HG02610 (cell line): ENCODE measurements around the gene DGKG.

Experiments used
- ATAC-seq: cut with Tn5 transposase; IDR thresholded peaks from one replicate; pipeline ENCODE4 v1.9.1; 2021; ENCODE audit warnings: mild to moderate bottlenecking, moderate library complexity; ENCODE audit not compliant: unreplicated experiment

Gene DGKG

GRCh38 chr3:186151077-186151971 lies 210.7 kb downstream of the DGKG start:
- ATAC-seq: no peak

DNA sequence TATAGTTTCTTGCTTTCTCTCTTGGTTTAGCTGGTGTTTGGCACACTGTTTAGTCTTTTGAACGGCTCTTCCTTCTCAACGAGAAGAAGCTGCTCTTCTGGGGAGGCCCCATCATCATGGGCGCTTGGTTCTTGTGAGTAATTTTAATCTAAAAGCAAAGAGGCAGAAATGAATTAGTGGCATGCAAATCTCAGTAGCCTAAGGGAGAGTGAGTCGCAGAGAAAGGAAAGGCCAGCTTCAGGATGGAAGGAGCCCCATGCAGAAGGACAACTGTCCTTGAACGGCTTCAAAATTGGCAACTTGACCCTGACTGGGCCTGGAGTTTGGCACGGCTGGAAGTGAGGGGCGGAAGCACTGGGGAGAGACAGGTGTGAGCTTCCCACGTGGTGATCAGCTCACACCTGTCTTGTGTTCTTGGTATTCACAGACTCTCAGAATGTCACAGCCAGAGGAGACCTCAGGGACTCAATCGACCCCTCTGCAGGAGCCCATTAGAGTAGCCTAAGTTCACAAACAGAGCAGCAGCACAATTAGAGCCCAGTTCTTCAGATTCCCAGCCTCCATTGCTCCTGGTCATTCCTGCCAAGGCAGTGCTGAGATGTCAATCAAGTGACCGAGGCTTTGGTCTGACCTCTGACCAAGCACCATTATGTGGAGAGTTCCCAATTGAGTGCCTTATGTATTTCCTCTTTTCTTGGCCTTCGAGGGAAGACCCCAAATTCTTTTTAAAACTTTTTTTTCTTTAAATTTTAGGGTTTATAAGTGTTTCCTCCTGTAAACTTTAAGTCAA lies 211.8 kb downstream of the DGKG start:
- ATAC-seq: no peak

- ATAC-seq: no peak
Measured at GRCh38 chr3:186149319-186149960, 212.6 kb downstream of the DGKG start.

DNA sequence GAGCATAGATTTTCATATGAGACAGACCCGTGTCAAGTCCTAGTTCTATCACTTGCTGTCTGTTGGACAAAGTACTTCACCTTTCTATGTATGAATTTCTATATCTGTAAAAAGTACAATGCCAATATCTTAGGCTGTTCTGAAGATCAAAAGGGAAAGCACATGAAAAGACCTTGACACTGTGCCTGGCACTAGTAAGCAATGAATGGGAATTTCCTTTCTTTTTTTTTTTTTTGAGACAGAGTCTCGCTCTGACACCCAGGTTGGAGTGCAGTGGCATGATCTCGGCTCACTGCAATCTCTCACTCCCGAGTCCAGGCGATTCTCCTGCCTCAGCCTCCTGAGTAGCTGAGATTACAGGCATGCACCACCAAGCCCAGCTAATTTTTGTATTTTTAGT lies 217.8 kb downstream of the DGKG start:
- no peak for ATAC-seq

- no peak for ATAC-seq
Measured at GRCh38 chr3:186143250-186143649, 218.8 kb downstream of the DGKG start.

DNA sequence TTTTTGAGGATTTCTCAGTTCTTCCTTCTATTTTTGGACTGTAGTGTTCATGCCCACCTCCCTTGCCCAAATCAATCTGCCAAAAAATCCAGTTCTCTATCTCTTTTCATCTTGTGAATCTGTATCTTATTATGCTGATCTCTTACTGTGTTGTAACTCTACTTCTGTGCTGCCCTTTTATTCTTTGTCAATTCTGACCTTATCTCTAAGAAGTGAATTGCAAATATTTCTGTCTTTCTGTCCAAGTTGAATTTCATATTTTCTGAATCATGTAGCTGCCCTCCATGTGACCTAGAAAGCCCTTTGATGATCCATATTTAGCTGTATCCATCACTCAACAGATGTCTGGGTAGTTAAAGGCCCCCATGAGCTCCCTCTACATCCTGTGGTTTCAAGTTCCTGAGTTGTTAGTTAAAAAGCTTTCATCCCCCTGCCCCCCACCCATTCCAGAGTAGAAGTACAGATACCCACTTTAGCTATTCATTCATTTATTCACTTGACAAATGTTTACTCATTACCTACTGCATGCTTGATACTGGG lies 219.6 kb downstream of the DGKG start:
- no peak for ATAC-seq

GRCh38 chr3:186141790-186142189 lies 220.2 kb downstream of the DGKG start:
- ATAC-seq: no peak

- ATAC-seq: no peak
Measured at GRCh38 chr3:186138272-186138981, 223.6 kb downstream of the DGKG start.

- no peak for ATAC-seq
Measured at GRCh38 chr3:186137051-186137685, 224.9 kb downstream of the DGKG start.

DNA sequence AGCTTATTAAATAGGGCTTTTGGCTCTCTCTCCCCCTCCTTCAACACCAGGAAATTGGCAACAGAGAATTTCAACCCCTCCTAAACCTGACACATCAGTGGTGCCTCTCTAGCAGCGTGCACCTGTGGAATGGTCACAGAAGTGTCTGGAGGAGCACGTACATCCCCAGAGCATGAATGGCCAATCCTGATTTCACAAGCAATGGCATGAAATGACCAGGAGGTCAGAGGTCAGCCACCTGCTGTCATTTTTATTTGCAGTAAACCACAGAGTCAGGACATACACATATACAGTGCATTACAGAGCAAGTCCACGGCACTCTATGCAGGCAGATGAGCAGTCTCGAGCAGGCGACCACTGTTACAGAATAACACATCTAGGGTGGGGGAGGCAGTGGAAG lies 228.1 kb downstream of the DGKG start:
- ATAC-seq: no peak

DNA sequence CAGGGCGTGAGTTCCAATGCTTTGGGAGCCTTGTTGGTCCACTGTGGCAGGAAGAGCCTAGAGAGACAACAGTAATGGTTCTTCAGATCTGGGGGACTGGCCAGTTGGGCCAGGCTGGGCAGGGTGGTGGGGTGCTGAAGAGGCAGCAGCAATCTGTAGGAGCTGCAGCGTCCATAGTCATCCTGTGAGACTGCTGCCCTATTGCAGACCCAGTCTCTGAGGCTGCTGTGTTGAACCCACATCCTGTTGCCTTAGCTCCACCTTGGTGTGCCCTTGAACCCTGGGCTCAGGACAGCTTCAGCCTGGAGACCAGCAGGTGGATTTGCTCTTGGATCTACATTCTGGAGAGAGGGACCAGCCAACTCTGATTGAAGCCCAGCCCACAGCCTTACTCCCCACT lies 229.5 kb downstream of the DGKG start:
- ATAC-seq: no peak

DNA sequence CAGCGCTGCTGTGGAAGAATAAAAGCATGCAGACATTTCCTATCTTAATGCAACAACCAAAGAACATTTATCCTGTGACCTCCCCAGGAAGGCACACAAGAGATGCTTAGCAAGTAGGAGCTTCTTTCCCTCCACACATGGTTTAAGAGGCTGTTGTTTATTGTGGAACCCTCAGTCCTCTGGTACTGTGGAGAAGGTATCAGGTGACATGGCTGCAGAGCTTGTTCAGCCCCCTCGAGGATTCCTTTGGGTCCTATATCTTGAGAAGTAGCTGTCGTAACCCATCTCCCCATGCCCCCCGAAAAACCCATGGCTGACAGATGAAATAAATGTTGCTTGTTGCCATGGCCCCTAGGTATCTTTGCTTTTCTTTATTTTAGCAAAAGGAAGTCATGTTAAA lies 232.8 kb downstream of the DGKG start:
- no peak for ATAC-seq

GRCh38 chr3:186128158-186128557 lies 233.9 kb downstream of the DGKG start:
- no peak for ATAC-seq

- no peak for ATAC-seq
Measured at GRCh38 chr3:186127463-186127862, 234.6 kb downstream of the DGKG start.

DNA sequence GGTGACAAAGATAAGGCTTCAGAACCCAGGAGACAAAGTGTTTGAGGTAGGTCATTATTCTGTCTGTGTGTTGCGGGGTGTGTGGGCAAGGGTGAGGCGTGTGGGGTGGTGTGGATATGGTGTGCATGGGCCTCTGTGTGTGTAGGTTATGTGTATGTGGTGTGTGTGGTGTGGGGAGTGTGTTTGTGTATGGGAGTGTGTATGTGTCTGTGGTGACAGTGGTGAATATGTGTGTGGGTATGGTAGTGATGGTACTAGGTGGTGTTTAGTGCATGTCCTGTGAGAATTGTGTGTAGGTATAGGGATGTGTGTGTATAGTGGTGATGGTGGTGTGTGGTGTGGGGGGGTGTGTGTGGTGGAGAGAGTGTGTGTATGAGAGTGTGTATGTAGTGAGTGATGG lies 236.9 kb downstream of the DGKG start:
- no peak for ATAC-seq

GRCh38 chr3:186124592-186124991 lies 237.4 kb downstream of the DGKG start:
- ATAC-seq: no peak

DNA sequence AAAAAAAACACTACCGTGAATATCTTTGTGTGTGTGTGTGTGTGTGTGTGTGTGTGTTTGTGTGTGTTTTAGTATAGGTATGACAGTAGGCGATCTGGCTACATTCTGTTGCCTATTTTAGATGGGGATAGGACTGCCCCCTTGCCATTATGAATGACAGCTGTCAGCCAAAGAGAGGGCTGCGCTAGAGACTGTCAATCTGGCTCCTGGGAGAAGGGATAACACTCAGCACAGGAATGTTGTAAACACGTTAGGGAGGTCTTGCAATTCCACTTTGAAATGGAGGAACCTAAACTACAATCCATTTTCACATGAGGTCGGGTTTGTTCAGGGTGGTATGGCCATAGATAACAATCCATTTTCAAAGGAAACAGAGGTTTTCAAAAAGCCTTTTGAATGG lies 239.0 kb downstream of the DGKG start:
- no peak for ATAC-seq

GRCh38 chr3:186121968-186122367 lies 240.1 kb downstream of the DGKG start:
- no peak for ATAC-seq

GRCh38 chr3:186121278-186121677 lies 240.8 kb downstream of the DGKG start:
- ATAC-seq: no peak

- ATAC-seq: no peak
Measured at GRCh38 chr3:186119499-186119898, 242.5 kb downstream of the DGKG start.
